ENCODE results near the gene IQCN. TPM values are rescaled to one million over a fixed set of nuclear protein-coding genes. Genes with fewer than 3 reads are reported as not detected.
A peak's percentile ranks its signal among the peaks of the same experiment; 100 is the strongest.

Gene IQCN
- total and polyA plus RNA-seq, 10 of the 15 experiments (the other 5 are each of a cell fraction or from before 2014, with no cell fraction given), result 0.01 to 0.54 (median 0.23) TPM; not detected in 3

DNA sequence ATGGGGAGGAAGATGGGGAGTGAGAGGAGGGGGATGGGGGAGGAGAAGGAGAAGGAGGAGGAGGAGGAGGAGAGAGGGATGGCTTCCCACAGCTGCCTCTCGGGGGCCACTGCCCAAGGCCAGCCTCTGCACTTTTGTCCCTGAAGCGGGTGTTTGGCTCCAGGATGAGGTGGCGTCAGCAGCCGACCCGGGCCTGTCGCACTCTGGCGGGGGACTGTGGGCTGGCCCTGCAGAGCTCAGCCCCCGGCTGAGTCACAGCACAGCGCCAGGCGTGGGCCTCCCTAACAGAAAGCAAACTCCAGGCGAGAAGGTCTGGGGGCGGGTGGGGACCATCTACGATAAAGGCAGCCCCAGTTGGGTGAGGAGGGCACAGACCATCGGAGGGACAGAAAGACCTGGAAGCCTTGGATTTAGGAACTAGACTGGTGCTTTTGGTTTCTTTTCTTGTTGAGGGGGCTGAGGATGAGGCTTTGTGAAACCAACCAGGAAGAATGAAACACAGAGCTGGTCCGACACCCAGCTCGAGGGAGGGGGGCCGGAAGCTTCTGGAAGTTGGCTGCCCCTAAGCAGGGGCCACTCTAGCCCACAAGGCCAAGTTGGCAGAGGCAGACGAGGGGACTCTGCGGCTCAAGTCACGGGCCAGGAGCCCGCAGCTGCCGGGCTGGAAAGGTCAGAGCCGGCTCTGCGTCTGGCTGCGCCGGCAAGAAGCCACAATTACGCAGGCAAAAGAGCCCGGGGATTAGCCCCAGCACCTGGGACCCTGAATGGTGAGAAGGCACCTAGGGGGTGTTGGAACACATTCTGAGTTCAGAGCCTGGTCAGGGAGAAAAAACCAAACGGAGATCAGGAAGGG, 30.4 kb upstream of the IQCN start (continued):
- TF ChIP-seq SMAD1 (IDR thresholded peaks at IDR 0.05; ENCODE audit: low read depth, partially characterized antibody) (no peak), PAX5 (IDR thresholded peaks at IDR 0.05; ENCODE audit: borderline replicate concordance, low read depth, low read length) (peak; percentile 41; the same call in 1 of the 2 replicates), DPF2 (IDR thresholded peaks at IDR 0.05) (peak; percentile 90), TCF3 (IDR thresholded peaks at IDR 0.05; ENCODE audit: borderline replicate concordance, insufficient read depth, low read depth, low read length) (peak; percentile 39; the same call in 1 of the 2 replicates), HCFC1 (IDR thresholded peaks at IDR 0.05; ENCODE audit: low read length) (no peak), POLR2AphosphoS5 (IDR thresholded peaks at IDR 0.05; ENCODE audit: low read length) (peak; percentile 57), BMI1 (IDR thresholded peaks at IDR 0.05; ENCODE audit: borderline replicate concordance) (0 out of 2 replicates have a peak, but pooled peaks have one; percentile 18), SUPT20H (IDR thresholded peaks at IDR 0.05; ENCODE audit: borderline replicate concordance, control insufficient read depth, low read depth, low read length) (no peak), TCF7 (IDR thresholded peaks at IDR 0.05; ENCODE audit: borderline replicate concordance) (no peak), MYB (IDR thresholded peaks at IDR 0.05; ENCODE audit: borderline replicate concordance, low read depth, low read length) (no peak), SMC3 (IDR thresholded peaks at IDR 0.05; ENCODE audit: borderline replicate concordance, low read length) (peak; percentile 16; the same call in 1 of the 2 replicates), SKIL (IDR thresholded peaks at IDR 0.05; ENCODE audit: low read depth, poor library complexity, severe bottlenecking) (peak; percentile 43), LARP7 (IDR thresholded peaks at IDR 0.05) (peak; percentile 70), TCF12 (IDR thresholded peaks at IDR 0.05; ENCODE audit: low read depth, low read length) (peak; percentile 49), SMAD5 (IDR thresholded peaks at IDR 0.05; ENCODE audit: low read depth) (0 out of 2 replicates have a peak, but pooled peaks have one; percentile 11), CBFB (IDR thresholded peaks at IDR 0.05; ENCODE audit: low read depth) (peak; percentile 43; the same call in 1 of the 2 replicates), CREB1 (IDR thresholded peaks at IDR 0.05; ENCODE audit: low read depth) (peak; percentile 52), CREM (IDR thresholded peaks at IDR 0.05; ENCODE audit: low read depth) (peak; percentile 43; the same call in 1 of the 2 replicates), KLF5 (IDR thresholded peaks at IDR 0.05; ENCODE audit: partially characterized antibody) (peak; percentile 45)
- TF ChIP-seq, protein P1, sequence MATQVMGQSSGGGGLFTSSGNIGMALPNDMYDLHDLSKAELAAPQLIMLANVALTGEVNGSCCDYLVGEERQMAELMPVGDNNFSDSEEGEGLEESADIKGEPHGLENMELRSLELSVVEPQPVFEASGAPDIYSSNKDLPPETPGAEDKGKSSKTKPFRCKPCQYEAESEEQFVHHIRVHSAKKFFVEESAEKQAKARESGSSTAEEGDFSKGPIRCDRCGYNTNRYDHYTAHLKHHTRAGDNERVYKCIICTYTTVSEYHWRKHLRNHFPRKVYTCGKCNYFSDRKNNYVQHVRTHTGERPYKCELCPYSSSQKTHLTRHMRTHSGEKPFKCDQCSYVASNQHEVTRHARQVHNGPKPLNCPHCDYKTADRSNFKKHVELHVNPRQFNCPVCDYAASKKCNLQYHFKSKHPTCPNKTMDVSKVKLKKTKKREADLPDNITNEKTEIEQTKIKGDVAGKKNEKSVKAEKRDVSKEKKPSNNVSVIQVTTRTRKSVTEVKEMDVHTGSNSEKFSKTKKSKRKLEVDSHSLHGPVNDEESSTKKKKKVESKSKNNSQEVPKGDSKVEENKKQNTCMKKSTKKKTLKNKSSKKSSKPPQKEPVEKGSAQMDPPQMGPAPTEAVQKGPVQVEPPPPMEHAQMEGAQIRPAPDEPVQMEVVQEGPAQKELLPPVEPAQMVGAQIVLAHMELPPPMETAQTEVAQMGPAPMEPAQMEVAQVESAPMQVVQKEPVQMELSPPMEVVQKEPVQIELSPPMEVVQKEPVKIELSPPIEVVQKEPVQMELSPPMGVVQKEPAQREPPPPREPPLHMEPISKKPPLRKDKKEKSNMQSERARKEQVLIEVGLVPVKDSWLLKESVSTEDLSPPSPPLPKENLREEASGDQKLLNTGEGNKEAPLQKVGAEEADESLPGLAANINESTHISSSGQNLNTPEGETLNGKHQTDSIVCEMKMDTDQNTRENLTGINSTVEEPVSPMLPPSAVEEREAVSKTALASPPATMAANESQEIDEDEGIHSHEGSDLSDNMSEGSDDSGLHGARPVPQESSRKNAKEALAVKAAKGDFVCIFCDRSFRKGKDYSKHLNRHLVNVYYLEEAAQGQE (IDR thresholded peaks at IDR 0.05; ENCODE audit: low read depth, low read length), result no peak
- TF ChIP-seq, protein P2, sequence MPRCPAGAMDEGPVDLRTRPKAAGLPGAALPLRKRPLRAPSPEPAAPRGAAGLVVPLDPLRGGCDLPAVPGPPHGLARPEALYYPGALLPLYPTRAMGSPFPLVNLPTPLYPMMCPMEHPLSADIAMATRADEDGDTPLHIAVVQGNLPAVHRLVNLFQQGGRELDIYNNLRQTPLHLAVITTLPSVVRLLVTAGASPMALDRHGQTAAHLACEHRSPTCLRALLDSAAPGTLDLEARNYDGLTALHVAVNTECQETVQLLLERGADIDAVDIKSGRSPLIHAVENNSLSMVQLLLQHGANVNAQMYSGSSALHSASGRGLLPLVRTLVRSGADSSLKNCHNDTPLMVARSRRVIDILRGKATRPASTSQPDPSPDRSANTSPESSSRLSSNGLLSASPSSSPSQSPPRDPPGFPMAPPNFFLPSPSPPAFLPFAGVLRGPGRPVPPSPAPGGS (IDR thresholded peaks at IDR 0.05; ENCODE audit: borderline replicate concordance, insufficient read depth, low read depth, low read length, poor library complexity, severe bottlenecking), result peak; percentile 11
- TF ChIP-seq, protein P3, sequence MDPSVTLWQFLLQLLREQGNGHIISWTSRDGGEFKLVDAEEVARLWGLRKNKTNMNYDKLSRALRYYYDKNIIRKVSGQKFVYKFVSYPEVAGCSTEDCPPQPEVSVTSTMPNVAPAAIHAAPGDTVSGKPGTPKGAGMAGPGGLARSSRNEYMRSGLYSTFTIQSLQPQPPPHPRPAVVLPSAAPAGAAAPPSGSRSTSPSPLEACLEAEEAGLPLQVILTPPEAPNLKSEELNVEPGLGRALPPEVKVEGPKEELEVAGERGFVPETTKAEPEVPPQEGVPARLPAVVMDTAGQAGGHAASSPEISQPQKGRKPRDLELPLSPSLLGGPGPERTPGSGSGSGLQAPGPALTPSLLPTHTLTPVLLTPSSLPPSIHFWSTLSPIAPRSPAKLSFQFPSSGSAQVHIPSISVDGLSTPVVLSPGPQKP (IDR thresholded peaks at IDR 0.05; ENCODE audit: low read depth, low read length), result peak; percentile 36; the same call in 1 of the 2 replicates
